ENCODE data around the gene KCNJ3. TPM values are rescaled to one million over a fixed set of nuclear protein-coding genes. Genes with fewer than 3 reads are reported as not detected.

The KCNJ3 gene
- total RNA-seq, 1 experiment from 2014 or later, result 0.11 TPM

DNA sequence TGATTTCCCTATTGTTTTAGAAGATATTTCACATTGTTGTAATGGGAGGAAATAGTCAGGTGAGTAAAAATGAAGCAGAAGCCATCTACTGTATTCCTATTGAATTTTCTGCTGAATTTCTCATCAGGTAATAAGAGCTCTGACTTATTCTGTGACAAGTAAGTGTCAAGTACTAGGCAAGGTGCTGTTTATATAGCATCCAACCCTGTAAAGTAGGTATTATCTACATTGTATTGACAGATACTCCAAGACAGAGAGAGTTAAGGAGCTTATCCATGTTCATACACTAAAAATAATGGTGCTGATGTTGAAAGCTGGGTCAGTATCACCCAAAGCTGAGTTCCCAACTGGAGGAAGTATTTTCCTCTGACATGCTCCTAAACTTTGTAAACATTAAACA lies 106.0 kb downstream of the KCNJ3 start:
- Histone ChIP-seq H2AK5ac (ENCODE audit: insufficient read length, low read length) (no peak overlapping the region), H3T11ph (ENCODE audit: low read length) (no peak overlapping the region), H2BK20ac (ENCODE audit: low read depth, low read length, poor library complexity, severe bottlenecking) (no peak overlapping the region), H2BK5ac (ENCODE audit: insufficient read length, low read length) (no peak overlapping the region), H2AFZ (ENCODE audit: low read length) (no peak overlapping the region), H3K79me1 (ENCODE audit: insufficient read depth, low read depth, low read length, poor library complexity, severe bottlenecking) (no peaks in the 10 kb centered on the region), H3K79me2 (ENCODE audit: insufficient read depth, low read length) (no peaks in the 10 kb centered on the region), H3K4me2 (ENCODE audit: insufficient read depth, insufficient read length, low read length) (no peak overlapping the region), H3K9ac (ENCODE audit: extremely low read depth, insufficient read length, low read length) (no peak overlapping the region), H4K91ac (ENCODE audit: insufficient read length, low read depth, low read length) (no peak overlapping the region), H3K23ac (ENCODE audit: insufficient read length, low read depth, low read length) (no peak overlapping the region), H3K23me2 (ENCODE audit: insufficient read length, low read depth, low read length, poor library complexity, severe bottlenecking) (no peaks in the 10 kb centered on the region), H3K56ac (ENCODE audit: insufficient read length, low read depth, low read length) (no peak overlapping the region), H4K5ac (ENCODE audit: insufficient read length, low read depth, low read length) (no peak overlapping the region), H2BK12ac (ENCODE audit: insufficient read length, low read depth, low read length) (no peak overlapping the region), H4K8ac (replicated peaks; ENCODE audit: insufficient read length, low read depth, low read length) (no peak overlapping the region), H3K4ac (ENCODE audit: low read depth, low read length) (no peak overlapping the region), H3K27me3 (ENCODE audit: insufficient read depth, low read length) (no peaks in the 10 kb centered on the region), H3K18ac (ENCODE audit: insufficient read length, low read depth, low read length) (no peak overlapping the region), H3K27ac (ENCODE audit: insufficient read length, low read depth, low read length) (no peak overlapping the region), H3K9me3 (ENCODE audit: control insufficient read depth, low read depth, low read length) (no peaks in the 10 kb centered on the region), H3K14ac (ENCODE audit: insufficient read depth, low read length) (no peak overlapping the region), H4K20me1 (ENCODE audit: control insufficient read depth, insufficient read depth, insufficient read length) (no peaks in the 10 kb centered on the region), H2BK120ac (ENCODE audit: low read depth, low read length, poor library complexity, severe bottlenecking) (no peak overlapping the region), H2BK15ac (ENCODE audit: low read depth, low read length) (no peak overlapping the region), H3K4me1 (ENCODE audit: insufficient read depth, low read length) (no peaks in the 10 kb centered on the region)
- no peaks in the 10 kb centered on the region; the same call in 1 of the 2 replicates for H3K27me3 Mint-ChIP-seq (ENCODE audit: low read depth)
- H3K27ac Mint-ChIP-seq, result no peak overlapping the region
- no peaks in the 10 kb centered on the region for H3K36me3 Mint-ChIP-seq (ENCODE audit: insufficient read depth in 1 of 3, low read depth in 3 of 3)
- H3K4me3 Mint-ChIP-seq, result no peak overlapping the region
- DNase-seq, result no peak
- peaks cover 2 to 5% of the 10 kb centered on the region in 2 experiments; a peak in 1 of 5 replicates for H3K9me3 Mint-ChIP-seq
- TF ChIP-seq, protein P1, sequence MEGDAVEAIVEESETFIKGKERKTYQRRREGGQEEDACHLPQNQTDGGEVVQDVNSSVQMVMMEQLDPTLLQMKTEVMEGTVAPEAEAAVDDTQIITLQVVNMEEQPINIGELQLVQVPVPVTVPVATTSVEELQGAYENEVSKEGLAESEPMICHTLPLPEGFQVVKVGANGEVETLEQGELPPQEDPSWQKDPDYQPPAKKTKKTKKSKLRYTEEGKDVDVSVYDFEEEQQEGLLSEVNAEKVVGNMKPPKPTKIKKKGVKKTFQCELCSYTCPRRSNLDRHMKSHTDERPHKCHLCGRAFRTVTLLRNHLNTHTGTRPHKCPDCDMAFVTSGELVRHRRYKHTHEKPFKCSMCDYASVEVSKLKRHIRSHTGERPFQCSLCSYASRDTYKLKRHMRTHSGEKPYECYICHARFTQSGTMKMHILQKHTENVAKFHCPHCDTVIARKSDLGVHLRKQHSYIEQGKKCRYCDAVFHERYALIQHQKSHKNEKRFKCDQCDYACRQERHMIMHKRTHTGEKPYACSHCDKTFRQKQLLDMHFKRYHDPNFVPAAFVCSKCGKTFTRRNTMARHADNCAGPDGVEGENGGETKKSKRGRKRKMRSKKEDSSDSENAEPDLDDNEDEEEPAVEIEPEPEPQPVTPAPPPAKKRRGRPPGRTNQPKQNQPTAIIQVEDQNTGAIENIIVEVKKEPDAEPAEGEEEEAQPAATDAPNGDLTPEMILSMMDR (conservative IDR thresholded peaks at IDR 0.05), result no peak
- 0 out of 4 replicates have a peak, but pooled peaks cover 0 to 2% of the 10 kb centered on the region in 2 experiments for H3K4me1 Mint-ChIP-seq
